Common myeloid progenitor, CD34-positive (primary cell): ENCODE measurements around the gene FLNA.

Experiments used
- CTCF ChIA-PET: fragments of 350-600 bp; sonication (Branson Sonifier 250); formaldehyde crosslinking; loops from one replicate; lab custom pipeline; 2021; ENCODE audit warnings: antibody characterized with exemption; lab: Charles Lee
- POLR2A ChIA-PET: fragments of 350-600 bp; sonication (Branson Sonifier 250); formaldehyde crosslinking; loops from one replicate; lab custom pipeline; 2021; ENCODE audit warnings: antibody characterized with exemption; lab: Charles Lee
- DNase-seq, 3 donors: peaks; one replicate each; pipeline versions ENCODE4 v3.0.0 to v3.0.0-alpha.2; 2013
- H3K27ac ChIP-seq, 2 experiments: 1 replicate in 1 of 2; 2 replicates in 1 of 2; pipeline ENCODE4 v1.7.0; 2013; ENCODE audit warnings: inconsistent platforms in 2 of 2, low read length in 2 of 2, mild to moderate bottlenecking in 2 of 2, low read depth in 1 of 2, moderate library complexity in 1 of 2; ENCODE audit not compliant: severe bottlenecking in 2 of 2, insufficient read depth in 1 of 2, poor library complexity in 1 of 2
- H3K27me3 ChIP-seq, 5 experiments: replicated peaks in 2 of 5; 1 replicate in 3 of 5; 2 replicates in 2 of 5; pipeline versions ENCODE4 v1.6.1 to v1.7.0; 2013; ENCODE audit warnings: low read length in 4 of 5, mild to moderate bottlenecking in 2 of 5, moderate library complexity in 2 of 5, inconsistent platforms in 1 of 5; ENCODE audit not compliant: insufficient read depth in 5 of 5, control insufficient read depth in 4 of 5
- H3K36me3 ChIP-seq, 4 experiments: 1 replicate in 2 of 4; 2 replicates in 2 of 4; pipeline versions ENCODE4 v1.6.1 to v1.7.0; 2013; ENCODE audit warnings: low read length in 3 of 4, control low read depth in 1 of 4, mild to moderate bottlenecking in 1 of 4; ENCODE audit not compliant: control insufficient read depth in 4 of 4, insufficient read depth in 4 of 4
- H3K4me1 ChIP-seq, 4 experiments: 1 replicate in 3 of 4; 2 replicates in 1 of 4; pipeline versions ENCODE4 v1.6.1 to v1.7.1; 2013; ENCODE audit warnings: low read length in 3 of 4, mild to moderate bottlenecking in 3 of 4, control low read depth in 1 of 4, inconsistent platforms in 1 of 4, moderate library complexity in 1 of 4; ENCODE audit not compliant: control insufficient read depth in 4 of 4, insufficient read depth in 4 of 4; ENCODE audit errors: control extremely low read depth in 1 of 4
- H3K4me3 ChIP-seq, 7 experiments: 1 replicate in 4 of 7; 2 replicates in 3 of 7; pipeline versions ENCODE4 v1.5.1 to v1.7.0; 2013; ENCODE audit warnings: mild to moderate bottlenecking in 7 of 7, low read length in 6 of 7, moderate library complexity in 6 of 7, inconsistent platforms in 2 of 7, low read depth in 2 of 7, control low read depth in 1 of 7; ENCODE audit not compliant: insufficient read depth in 4 of 7, control insufficient read depth in 1 of 7; ENCODE audit errors: extremely low read depth in 1 of 7
- H3K9me3 ChIP-seq, 5 experiments: 1 replicate in 4 of 5; 2 replicates in 1 of 5; pipeline versions ENCODE4 v1.6.1 to v1.7.1; 2013; ENCODE audit warnings: low read length in 4 of 5, mild to moderate bottlenecking in 2 of 5, inconsistent platforms in 1 of 5, low read depth in 1 of 5, moderate library complexity in 1 of 5; ENCODE audit not compliant: control insufficient read depth in 4 of 5, insufficient read depth in 2 of 5; ENCODE audit errors: control extremely low read depth in 1 of 5
- WGBS: methylation state at CpG from one replicate; pipeline ENCODE4 v1.1.5; 2013; ENCODE audit not compliant: insufficient coverage; 5-methylcytosine and 5-hydroxymethylcytosine counted together

The FLNA gene

DNA sequence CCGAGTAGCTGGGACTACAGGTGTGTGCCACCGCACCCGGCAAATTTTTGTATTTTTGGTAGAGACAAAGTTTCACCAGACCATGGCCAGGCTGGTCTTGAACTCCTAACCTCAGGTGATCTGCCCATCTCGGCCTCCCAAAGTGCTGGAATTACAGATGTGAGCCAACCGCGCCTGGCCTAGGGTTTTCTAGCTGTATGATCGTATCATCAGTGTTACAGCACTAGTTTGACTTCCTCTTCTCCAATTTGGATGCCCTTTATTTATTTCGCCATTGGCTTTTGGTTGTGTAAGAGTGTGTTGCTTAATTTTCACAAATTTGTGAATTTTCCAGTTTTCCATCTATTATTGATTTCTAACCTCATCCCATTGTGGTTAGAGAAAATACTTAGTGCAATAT is 73.6 kb downstream of the FLNA start:
- POLR2A ChIA-PET = no interaction called here
- peak in 2 of 3 donors; percentile 27 for DNase-seq
- 96% methylated on average over 6 of the region's 8 CpGs for WGBS
- Histone ChIP-seq H3K27ac (no peak overlapping the region), H3K4me3 (no peak overlapping the region), H3K4me1 (peaks cover 0 to 3% (median 1%) of the 10 kb centered on the region in 4 experiments), H3K27me3 (peaks cover 0 to 6% (median 0%) of the 10 kb centered on the region in 5 experiments), H3K9me3 (peaks cover 0 to 3% (median 0%) of the 10 kb centered on the region in 5 experiments), H3K36me3 (no peaks in the 10 kb centered on the region)
- CTCF ChIA-PET = interaction anchor here (1.0 kb wide), 1 partner anchor 8 kb away, joined by 4 read pairs; no protein-coding TSS in a partner anchor
